ENCODE data around the gene DPP10. TPM values are rescaled to one million over a fixed set of nuclear protein-coding genes. Genes with fewer than 3 reads are reported as not detected.

Gene DPP10

GRCh38 chr2:115874427-115874826, 1432.0 kb downstream of the DPP10 start:
- Histone ChIP-seq H2BK120ac (ENCODE audit: low read depth, low read length) (no peak overlapping the region), H3K4ac (ENCODE audit: low read length) (no peak overlapping the region), H2AK5ac (ENCODE audit: low read depth, low read length) (no peak overlapping the region), H4K91ac (ENCODE audit: low read depth, low read length, poor library complexity) (no peak overlapping the region), H3K79me1 (ENCODE audit: low read depth, low read length) (no peaks in the 10 kb centered on the region), H2BK5ac (ENCODE audit: low read length) (no peak overlapping the region), H3K23ac (ENCODE audit: low read depth, low read length, poor library complexity) (no peak overlapping the region), H2BK15ac (ENCODE audit: low read length) (no peak overlapping the region), H3K18ac (ENCODE audit: low read length) (no peak overlapping the region), H3K27me3 (ENCODE audit: control insufficient read depth in 3 of 3, insufficient read depth in 3 of 3, low read depth in 1 of 3, low read length in 3 of 3) (no peaks in the 10 kb centered on the region), H3K27ac (replicated peaks; ENCODE audit: low read length) (no peak overlapping the region), H4K8ac (ENCODE audit: low read depth, low read length) (no peak overlapping the region), H3K9me3 (replicated peaks in 1 of 2; ENCODE audit: control insufficient read depth in 2 of 2, insufficient read depth in 1 of 2, low read depth in 1 of 2, low read length in 2 of 2) (no peaks in the 10 kb centered on the region), H2BK12ac (ENCODE audit: low read length) (no peak overlapping the region), H3K4me2 (ENCODE audit: insufficient read depth, low read length, poor library complexity, severe bottlenecking) (no peak overlapping the region), H3K4me3 (ENCODE audit: low read length in 2 of 2) (no peak overlapping the region), H3K9ac (ENCODE audit: low read depth, low read length, poor library complexity) (no peak overlapping the region), H3K4me1 (ENCODE audit: control insufficient read depth in 2 of 2, insufficient read depth in 1 of 2, low read depth in 1 of 2, low read length in 2 of 2) (no peaks in the 10 kb centered on the region), H2AFZ (ENCODE audit: low read length) (no peak overlapping the region), H3K14ac (ENCODE audit: low read length) (no peak overlapping the region), H3K36me3 (replicated peaks in 1 of 2; ENCODE audit: control insufficient read depth in 2 of 2, insufficient read depth in 2 of 2, low read length in 2 of 2) (no peaks in the 10 kb centered on the region)
- DNase-seq (ENCODE audit: low spot score) = no peak
- WGBS, 2 donors (ENCODE audit: extremely low coverage in 2 of 2, insufficient read length in 2 of 2, insufficient replicate concordance in 1 of 2) = no CpG with 5 or more reads among the region's 3 CpGs

GRCh38 chr2:115880558-115880957, 1438.1 kb downstream of the DPP10 start:
- no CpG with 5 or more reads among the region's 1 CpG for WGBS, 2 donors (ENCODE audit: extremely low coverage in 2 of 2, insufficient read length in 2 of 2, insufficient replicate concordance in 1 of 2)
- no peaks in the 10 kb centered on the region for H3K79me1 ChIP-seq (ENCODE audit: low read depth, low read length)

GRCh38 chr2:115887209-115887776, 1444.9 kb downstream of the DPP10 start:
- H2BK15ac ChIP-seq (ENCODE audit: low read length) = no peak overlapping the region
- no peak overlapping the region for H2AFZ ChIP-seq (ENCODE audit: low read length)
- WGBS, 2 donors (ENCODE audit: extremely low coverage in 2 of 2, insufficient read length in 2 of 2, insufficient replicate concordance in 1 of 2) = no CpG with 5 or more reads among the region's 1 CpG
- no peak overlapping the region for H4K8ac ChIP-seq (ENCODE audit: low read depth, low read length)
- H3K36me3 ChIP-seq (replicated peaks in 1 of 2; ENCODE audit: control insufficient read depth in 2 of 2, insufficient read depth in 2 of 2, low read length in 2 of 2) = no peaks in the 10 kb centered on the region
- no peak overlapping the region for H3K18ac ChIP-seq (ENCODE audit: low read length)
- H3K14ac ChIP-seq (ENCODE audit: low read length) = no peak overlapping the region
- no peak overlapping the region for H2BK12ac ChIP-seq (ENCODE audit: low read length)
- H3K9ac ChIP-seq (ENCODE audit: low read depth, low read length, poor library complexity) = no peak overlapping the region
- no peak overlapping the region for H3K23ac ChIP-seq (ENCODE audit: low read depth, low read length, poor library complexity)
- no peaks in the 10 kb centered on the region for H3K9me3 ChIP-seq (replicated peaks in 1 of 2; ENCODE audit: control insufficient read depth in 2 of 2, insufficient read depth in 1 of 2, low read depth in 1 of 2, low read length in 2 of 2)
- no peak overlapping the region for H3K4me3 ChIP-seq (ENCODE audit: low read length in 2 of 2)
- H3K4ac ChIP-seq (ENCODE audit: low read length) = no peak overlapping the region
- H3K4me2 ChIP-seq (ENCODE audit: insufficient read depth, low read length, poor library complexity, severe bottlenecking) = no peak overlapping the region
- no peak overlapping the region for H4K91ac ChIP-seq (ENCODE audit: low read depth, low read length, poor library complexity)
- H2BK5ac ChIP-seq (ENCODE audit: low read length) = no peak overlapping the region
- no peaks in the 10 kb centered on the region for H3K27me3 ChIP-seq (ENCODE audit: control insufficient read depth in 3 of 3, insufficient read depth in 3 of 3, low read depth in 1 of 3, low read length in 3 of 3)
- no peaks in the 10 kb centered on the region for H3K79me1 ChIP-seq (ENCODE audit: low read depth, low read length)
- no peak overlapping the region for H2BK120ac ChIP-seq (ENCODE audit: low read depth, low read length)
- H3K4me1 ChIP-seq (ENCODE audit: control insufficient read depth in 2 of 2, insufficient read depth in 1 of 2, low read depth in 1 of 2, low read length in 2 of 2) = no peaks in the 10 kb centered on the region
- no peak overlapping the region for H3K27ac ChIP-seq (replicated peaks; ENCODE audit: low read length)
- no peak for DNase-seq (ENCODE audit: low spot score)
- H2AK5ac ChIP-seq (ENCODE audit: low read depth, low read length) = no peak overlapping the region

More at GRCh38 chr2:115880558-115880957, 1438.1 kb downstream of the DPP10 start:
- no peaks in the 10 kb centered on the region for H3K4me1 ChIP-seq (ENCODE audit: control insufficient read depth in 2 of 2, insufficient read depth in 1 of 2, low read depth in 1 of 2, low read length in 2 of 2)
- H3K4ac ChIP-seq (ENCODE audit: low read length) = no peak overlapping the region
- H3K9me3 ChIP-seq (replicated peaks in 1 of 2; ENCODE audit: control insufficient read depth in 2 of 2, insufficient read depth in 1 of 2, low read depth in 1 of 2, low read length in 2 of 2) = no peaks in the 10 kb centered on the region
- H3K18ac ChIP-seq (ENCODE audit: low read length) = no peak overlapping the region
- no peak overlapping the region for H4K91ac ChIP-seq (ENCODE audit: low read depth, low read length, poor library complexity)
- no peak overlapping the region for H3K4me2 ChIP-seq (ENCODE audit: insufficient read depth, low read length, poor library complexity, severe bottlenecking)
- H2BK12ac ChIP-seq (ENCODE audit: low read length) = no peak overlapping the region
- H4K8ac ChIP-seq (ENCODE audit: low read depth, low read length) = no peak overlapping the region
- no peak overlapping the region for H3K14ac ChIP-seq (ENCODE audit: low read length)
- no peak overlapping the region for H2BK15ac ChIP-seq (ENCODE audit: low read length)
- no peak overlapping the region for H2AFZ ChIP-seq (ENCODE audit: low read length)
- no peak overlapping the region for H3K4me3 ChIP-seq (ENCODE audit: low read length in 2 of 2)
- H3K27ac ChIP-seq (replicated peaks; ENCODE audit: low read length) = no peak overlapping the region
- H2AK5ac ChIP-seq (ENCODE audit: low read depth, low read length) = no peak overlapping the region
- no peak overlapping the region for H2BK120ac ChIP-seq (ENCODE audit: low read depth, low read length)
- no peak for DNase-seq (ENCODE audit: low spot score)
- H3K23ac ChIP-seq (ENCODE audit: low read depth, low read length, poor library complexity) = no peak overlapping the region
- H2BK5ac ChIP-seq (ENCODE audit: low read length) = no peak overlapping the region
- H3K36me3 ChIP-seq (replicated peaks in 1 of 2; ENCODE audit: control insufficient read depth in 2 of 2, insufficient read depth in 2 of 2, low read length in 2 of 2) = no peaks in the 10 kb centered on the region
- no peak overlapping the region for H3K9ac ChIP-seq (ENCODE audit: low read depth, low read length, poor library complexity)
- H3K27me3 ChIP-seq (ENCODE audit: control insufficient read depth in 3 of 3, insufficient read depth in 3 of 3, low read depth in 1 of 3, low read length in 3 of 3) = no peaks in the 10 kb centered on the region

Small RNAs within 50 kb of the gene (small RNA-seq; reads per million reads assigned to genes)
- not detected for gene RNU2-41P (ENCODE audit: insufficient read depth)
